Right renal cortex interstitium (tissue), 3 donors: ENCODE data around the gene ANTXR1. TPM values are rescaled to one million over a fixed set of nuclear protein-coding genes. Genes with fewer than 3 reads are reported as not detected.

ENCODE experiments used
- DNase-seq, 3 donors: peaks; one replicate each; pipeline ENCODE4 v3.0.0-alpha.2; 2013; ENCODE audit warnings: low read depth in 3 of 3, low spot score in 2 of 3
- polyA plus RNA-seq, 3 donors: library from polyadenylated mRNA; unstranded; fragments of 120-200 nt; gene quantifications; one replicate each; pipeline ENCODE4 v1.2.1, GENCODE V29; 2013; ENCODE audit not compliant: insufficient read length in 3 of 3

The ANTXR1 gene
- polyA plus RNA-seq, 3 donors = 79.0 to 90.0 (median 86.1) TPM

DNA sequence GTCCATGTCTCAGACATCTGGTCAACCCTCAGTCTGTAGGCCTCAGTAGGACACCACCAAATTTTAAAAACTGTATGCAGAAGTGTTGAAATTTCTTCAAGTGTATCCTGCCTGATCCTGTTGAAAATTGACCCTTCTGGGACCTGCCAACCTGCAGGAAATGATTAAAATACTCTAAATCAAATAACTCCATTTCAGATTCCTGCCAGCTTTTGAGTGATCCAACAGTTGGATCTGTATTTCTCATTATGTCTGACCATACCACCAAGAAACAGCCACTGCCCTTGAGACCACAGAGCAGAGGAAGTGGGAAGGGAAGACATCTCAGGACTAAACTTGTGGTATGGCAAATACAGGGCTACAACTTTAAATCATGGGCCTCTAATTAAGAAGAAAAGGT lies 113.4 kb downstream of the ANTXR1 start:
- no peak for DNase-seq

DNA sequence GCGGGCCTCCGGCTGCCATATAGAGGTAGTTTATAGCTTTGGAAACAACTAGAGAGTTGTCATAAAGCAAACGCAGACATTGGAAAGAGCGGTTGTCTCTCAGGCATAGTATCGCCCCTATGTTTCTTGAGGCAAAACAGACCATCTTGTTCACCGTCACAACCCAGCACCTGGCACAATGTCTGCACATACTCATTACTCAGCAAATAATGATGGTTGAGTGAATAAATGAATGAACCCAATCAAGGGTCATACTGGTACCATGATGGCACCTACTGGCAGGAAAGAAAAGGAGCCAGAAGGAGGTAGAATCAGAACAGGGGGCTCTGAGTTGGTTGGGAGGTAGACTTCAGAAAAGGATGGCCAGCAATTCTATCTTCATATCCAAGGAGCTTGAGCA lies 118.5 kb downstream of the ANTXR1 start:
- no peak for DNase-seq

DNA sequence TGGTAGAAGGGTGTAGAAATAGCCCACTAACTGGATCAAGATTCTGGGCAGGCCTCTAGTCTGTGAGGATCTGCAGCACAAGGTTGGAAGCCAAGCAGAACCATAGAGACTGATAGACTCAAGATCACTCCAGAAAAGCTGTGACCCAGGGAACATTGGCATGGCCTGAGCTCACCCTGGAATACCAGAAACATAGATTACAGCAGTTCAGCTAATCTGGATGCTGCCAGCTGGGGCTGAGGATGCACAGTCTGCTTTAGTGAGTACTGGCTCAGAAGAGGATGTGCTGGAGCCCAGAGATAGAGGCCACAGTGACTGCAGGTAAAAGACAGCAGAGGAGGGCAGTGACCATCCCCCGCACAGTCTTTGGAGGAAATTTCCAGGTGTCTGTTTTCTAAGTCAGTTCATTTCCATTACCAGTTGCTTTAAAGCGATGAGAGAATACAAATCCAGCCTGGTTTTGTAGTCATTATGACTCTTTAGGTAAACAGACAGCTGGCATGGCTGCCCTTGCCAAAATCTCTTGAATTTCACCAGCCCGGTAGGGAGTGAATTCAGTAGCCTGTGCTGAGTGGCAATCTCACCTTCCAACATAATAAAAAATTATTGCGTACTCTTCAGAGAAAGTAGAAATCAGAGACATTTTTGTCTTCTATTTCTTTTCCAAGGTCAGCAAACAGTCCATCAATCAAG lies 119.2 kb downstream of the ANTXR1 start:
- no peak for DNase-seq

DNA sequence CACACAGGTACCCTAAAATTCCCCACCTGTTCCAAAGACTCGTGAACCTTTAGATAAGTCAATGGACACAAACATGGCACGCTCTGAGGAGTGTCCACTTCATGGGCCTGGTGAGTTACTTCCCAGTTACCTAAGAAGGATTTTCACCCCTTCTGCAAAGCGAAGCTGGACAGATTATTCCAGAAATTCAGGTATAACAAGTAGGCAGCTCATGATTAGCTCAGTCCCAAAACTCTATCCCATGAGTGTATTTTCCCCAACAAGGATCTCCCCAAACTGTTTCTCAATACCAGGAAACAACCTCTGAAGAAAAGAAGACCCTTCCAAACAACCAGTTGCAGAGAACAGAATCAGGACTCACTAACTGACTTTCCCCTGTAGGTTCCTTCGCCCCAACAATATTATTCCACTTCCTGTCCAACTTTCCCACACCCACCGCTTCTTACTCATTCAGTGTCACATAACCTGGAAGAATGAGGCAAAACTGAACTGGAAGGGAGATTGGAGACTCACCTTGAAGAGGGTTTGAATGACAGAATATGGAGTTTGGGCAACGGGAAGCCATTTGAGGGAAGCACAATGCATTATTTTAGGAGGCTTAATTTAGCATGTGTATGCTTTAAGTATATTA lies 120.1 kb downstream of the ANTXR1 start:
- no peak for DNase-seq

DNA sequence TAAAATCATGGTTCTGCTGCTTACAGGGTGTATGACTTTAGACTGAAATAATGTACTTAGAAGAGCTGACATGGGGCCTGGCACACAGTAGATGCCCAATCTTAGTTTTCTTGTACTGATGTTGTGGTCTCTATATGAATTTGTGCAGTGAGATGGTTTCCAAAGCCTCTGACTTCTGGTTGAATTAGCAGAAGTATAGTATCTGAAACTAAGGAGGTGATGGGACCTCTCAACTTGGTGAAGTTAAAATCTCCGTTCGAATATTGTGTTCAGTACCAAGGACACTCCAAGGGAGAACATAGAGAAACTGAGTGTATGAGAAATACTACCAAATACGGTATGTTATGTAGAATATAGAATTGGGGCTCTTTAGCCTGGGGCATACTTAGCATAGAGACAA lies 120.9 kb downstream of the ANTXR1 start:
- DNase-seq = no peak

DNA sequence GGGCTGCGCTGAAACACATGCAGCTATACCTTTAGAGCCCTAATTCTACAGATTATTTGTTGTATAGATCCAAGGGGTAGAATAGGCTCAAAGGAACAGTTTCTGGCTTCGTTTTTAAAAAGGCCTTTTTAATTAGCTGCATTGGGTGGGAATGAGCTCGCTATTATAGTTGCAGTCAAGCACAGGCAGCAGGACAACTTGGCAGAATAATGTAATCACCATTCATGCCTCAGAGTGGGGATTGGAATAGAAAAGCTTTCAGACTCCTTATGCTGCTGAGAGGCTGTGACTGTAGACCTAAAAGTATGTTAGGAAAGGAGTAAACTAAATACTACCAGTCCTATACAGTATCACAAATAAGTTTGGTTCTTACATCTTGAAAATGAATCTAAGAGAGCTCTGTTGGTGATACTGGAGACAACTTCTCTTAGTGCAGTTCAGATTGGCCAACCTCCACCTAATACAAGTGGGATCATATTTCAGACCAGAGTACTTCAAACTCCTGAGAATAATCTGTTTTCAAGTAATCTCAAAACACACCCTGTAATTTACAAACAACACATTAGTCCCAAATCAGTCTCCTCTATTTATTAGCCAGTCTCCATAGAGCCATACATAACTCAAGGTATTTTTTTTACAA lies 121.4 kb downstream of the ANTXR1 start:
- DNase-seq = no peak

DNA sequence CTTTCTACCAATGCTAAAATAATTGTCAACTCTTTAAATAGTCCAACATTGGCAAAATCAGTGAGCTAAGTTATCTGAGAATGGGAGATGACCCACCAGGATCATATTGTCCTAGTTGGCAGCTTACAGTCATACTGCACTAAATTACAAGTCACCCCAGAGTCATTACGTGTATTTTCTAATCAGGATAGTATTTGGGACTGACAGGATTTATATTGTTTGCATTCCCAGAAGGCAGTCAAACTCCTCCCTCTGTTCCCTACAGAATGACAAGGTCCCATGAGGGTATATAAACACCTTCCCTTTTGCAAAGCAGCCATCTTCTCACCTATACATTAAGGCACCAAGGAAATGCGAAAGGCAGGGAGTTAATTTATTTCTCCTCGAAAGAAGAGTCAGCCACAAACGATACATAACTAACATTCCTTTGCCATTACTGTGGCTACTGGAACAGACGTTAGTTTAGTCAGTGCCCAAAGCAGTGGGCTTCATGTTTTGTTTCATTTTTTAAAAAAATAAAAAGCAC lies 125.3 kb downstream of the ANTXR1 start:
- DNase-seq = no peak

DNA sequence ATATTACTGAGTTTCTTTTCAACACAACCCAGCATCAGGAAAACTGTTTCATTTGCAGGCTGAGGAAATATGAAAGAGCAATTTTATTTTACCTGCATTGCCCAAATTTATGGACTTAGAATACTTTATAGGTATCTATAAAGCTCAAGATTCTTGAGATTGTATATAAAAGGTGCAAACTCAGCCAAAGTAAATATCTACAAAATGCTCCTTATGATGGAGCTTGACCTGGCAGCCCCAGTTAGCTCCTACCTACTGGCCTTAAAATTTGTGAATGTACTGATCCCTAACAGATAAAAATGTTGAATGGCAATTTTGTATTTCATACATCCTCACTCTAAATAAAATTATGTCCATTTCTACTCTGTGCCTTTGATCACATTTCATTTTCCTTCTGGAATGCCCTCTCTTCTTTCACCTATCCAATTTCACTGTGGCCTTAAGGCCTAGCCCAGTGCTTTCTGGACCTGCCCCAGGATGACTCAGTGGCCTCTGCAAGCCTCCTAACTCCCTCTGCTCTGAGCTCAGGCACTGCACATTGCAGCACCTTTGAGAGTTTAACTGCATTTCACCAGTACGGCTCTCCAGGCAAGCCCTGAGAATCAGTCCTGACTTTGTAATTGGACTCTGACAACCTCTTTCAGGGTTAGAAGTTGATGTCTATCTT lies 125.9 kb downstream of the ANTXR1 start:
- no peak for DNase-seq

DNA sequence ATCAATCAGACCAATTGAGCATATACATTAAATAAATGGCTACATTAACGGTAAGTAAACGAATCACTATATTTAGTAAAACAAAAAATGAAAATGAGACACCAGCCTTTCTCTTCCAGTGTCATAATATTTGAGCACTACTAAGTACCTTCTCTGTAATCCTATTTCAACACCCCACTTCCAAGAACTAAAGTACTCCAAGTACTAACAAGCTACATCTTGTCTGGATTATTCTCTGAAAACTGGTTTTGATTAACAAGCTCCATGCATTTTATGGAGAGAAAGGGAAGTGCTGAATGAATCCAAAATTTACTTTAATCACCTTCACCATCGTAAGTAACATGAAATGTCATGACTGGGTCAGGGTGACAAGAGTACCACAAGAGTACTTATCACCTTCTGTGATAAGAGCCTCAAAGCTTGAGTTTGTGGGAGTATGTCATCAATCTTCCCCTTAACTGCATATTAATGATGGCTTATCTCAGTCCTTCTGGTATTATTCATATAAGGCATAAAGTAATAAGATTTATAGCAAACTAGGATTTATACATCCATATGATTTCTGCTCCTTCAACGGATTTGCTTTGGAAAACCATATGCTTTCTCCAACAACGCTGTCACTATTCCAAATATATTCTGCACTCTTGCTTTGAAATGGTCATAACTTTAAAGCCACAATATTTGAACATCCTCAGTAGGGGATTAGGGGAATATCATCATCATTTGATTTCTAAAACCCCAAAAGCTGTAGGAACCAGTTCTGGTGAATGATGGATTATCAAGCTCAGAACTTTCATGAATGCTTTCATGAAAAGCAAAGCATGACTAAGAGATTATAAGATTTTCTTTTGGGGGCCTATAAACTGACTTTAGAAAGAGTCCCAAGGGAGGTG lies 127.0 kb downstream of the ANTXR1 start:
- no peak for DNase-seq

DNA sequence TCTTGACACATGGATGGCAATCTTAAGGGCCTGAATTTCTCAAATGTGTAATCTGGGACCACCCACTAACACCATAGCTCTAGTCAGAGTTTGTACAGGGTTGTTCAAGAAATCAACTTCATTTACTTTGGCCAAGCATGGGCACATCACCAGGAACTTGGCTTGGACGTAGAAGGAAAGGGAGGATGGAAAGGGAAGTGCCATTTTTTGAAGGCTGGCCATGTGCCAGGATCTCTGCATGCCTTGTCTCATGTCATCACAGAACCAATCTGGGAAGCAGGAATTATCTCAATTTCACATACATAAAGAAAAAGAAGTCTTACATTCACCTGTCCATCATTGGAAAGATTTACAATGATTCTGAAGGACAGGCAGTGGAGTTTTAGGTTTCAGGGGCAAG lies 128.1 kb downstream of the ANTXR1 start:
- DNase-seq = no peak

DNA sequence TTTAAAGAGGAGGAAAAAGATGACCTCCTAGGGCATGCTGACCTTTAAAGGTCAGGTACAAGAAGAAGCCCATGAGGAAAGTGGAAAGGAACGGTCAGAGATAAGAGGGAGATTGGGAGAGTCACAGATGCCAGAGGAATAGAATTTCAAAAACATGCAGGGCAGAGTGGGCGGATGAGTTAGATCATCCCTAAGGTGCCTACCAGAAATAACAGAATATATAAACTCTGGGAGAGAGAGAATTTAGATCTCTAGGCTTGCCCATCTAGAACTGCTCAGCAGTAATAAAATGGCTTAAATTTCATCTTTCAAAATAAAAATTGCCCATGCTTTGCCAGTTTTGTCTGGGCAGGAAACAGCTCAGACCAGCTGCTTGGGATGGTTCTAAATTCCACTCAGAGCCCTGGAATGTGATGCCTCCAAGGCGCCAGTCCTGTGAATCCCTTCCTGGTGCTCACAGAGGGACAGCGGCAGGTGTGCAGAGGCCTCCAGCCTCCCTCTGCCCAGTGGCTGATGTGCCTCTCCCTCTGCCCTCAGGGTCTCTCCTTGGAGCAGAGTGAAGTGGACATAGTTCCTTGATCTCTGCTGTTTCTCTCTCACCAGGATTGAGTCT lies 130.9 kb downstream of the ANTXR1 start:
- DNase-seq = no peak

DNA sequence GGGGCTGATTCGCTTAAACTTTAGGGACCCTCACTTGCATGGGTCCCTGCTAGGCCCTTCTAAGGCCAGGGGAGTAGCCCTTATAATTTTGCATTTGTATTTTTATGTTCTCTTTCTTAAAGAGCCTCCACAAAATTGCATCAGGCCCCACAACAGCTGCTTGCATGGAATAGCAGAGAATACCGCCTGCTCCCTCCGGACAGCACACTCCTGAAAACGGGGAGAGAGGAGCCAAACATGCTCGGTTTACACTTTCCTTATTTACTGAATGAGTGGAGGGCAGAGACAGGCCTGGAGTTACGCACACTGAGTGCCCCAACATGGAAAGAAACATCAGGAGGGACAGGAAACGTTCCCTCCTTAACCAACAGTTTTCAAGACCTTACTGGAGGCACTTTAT lies 132.2 kb downstream of the ANTXR1 start:
- no peak for DNase-seq

DNA sequence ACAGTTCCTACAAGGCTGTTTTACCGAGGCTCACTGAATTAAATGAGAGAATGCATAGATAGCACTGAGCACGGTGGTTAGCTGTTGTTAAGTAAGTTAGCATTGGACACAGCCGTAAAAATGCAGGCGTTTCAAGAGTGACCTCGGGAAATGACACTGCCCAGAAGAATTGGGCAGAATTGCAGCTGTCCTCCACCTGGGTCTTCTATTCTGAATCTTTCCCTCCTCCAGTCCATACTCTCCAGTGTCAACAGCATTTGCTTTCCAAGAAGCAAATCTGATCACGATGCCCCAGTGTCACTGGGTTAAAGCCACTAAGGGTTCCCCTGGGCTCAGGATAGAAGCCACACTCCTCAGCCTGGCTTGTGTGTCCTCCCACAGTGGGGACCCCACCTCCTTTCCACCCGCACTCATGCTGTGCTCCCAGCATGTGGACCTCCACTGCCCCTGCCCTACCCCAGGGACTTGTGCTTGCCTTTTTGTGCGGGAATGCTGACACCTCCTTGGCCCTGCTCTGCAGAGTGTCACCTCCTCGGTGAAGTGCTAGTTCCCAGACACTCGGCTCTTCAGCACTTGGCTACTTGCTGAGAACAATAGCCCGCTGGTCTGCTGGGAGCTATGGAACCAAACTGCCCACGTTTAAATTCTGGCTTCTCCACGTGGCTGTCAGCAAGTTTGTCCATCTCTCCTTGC lies 135.0 kb downstream of the ANTXR1 start:
- DNase-seq = no peak

DNA sequence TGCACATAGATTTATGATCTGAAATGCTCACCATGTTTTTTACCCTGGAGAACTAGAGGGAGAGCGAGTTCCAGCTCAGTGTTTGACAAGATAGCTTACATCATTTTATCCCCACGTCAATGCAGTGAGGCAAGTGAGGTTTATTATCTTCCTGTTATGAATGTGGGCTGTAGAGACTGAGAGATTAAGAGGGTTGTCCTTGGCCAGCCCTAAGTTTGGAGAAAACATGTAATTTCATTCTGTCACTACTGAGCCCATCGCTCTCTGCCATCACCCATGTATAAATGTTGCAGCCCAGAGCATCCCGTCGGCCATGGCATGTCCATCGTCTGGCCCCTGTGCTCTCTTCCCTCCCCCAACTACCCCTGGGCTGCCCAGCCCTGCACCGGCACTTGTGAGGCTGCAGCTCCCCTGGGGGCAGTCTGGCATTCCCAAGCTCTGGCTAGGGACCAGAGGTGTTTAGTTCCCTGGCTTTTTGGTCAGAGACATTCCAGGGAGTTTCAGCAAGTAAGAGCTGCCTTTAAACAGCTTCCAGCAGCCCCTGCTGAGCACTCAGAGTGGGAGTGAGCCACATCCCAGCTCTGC lies 136.7 kb downstream of the ANTXR1 start:
- DNase-seq = no peak

DNA sequence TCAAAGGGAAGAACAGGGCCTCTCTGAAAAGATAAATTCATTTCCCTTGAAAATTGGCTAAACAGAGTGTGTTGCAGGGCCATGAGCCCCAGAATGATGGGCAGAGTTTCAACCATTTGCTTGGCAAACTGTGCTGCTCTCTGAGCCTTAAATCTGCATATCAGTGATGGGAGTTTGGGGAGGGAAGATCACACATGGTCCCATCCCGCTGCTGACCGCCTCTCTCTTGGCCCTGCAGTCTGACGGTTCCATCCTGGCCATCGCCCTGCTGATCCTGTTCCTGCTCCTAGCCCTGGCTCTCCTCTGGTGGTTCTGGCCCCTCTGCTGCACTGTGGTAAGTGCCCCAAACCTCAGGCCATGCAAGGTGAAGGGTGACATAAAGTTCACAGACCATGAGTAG lies 139.0 kb downstream of the ANTXR1 start:
- no peak for DNase-seq

DNA sequence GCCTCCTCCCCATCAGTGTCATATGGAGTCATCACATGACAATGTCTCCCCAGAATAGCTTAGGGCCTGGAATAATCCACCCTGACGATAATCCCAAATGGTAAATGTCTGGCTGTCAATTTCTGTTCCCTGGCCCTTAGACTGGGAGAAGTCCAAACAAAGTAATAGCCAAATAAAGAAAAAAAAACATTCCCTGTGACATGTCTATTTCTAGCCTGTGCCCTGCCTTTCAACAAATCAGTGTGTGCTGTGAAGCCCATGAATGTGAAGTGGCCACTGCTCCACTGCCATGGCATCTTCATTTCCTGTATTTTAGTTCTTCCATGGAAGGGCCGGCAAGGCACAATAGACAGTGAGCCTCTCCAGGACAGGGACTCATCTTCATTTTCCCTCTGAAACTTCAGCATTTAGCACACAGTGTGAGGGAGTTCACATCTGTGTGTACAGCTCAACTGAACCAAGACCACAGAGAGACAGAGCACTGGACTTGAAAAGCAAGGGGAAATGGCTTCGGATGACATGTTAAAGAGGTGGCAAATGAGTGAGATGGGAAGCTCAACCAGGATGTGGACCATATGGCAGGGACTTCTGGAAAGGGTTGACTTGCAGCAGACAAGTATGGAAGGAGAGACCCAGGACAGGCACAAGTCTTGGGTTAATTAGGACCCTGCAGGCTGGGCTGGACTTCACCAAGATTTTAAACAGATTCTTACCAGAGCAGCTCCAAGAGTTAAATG lies 140.0 kb downstream of the ANTXR1 start:
- DNase-seq = no peak

DNA sequence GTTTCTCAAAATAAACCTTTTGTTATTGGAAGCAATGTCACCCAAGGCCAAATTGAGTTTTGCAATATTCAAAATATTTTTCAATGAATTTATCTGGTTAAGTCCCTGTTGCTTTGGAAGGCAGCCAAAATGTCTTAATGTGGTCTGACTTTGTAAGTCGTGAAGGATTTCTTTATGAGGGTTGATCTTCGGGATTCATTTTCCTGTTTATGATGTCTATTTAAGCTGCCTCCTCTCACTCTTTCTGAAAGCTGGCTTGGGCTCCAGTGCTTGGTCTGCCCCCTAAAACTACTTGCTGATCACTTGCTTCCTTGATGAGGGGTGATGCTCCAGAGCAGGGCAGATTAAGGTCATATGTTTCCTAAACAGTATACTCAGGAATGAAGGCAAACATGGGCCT lies 141.1 kb downstream of the ANTXR1 start:
- no peak for DNase-seq

DNA sequence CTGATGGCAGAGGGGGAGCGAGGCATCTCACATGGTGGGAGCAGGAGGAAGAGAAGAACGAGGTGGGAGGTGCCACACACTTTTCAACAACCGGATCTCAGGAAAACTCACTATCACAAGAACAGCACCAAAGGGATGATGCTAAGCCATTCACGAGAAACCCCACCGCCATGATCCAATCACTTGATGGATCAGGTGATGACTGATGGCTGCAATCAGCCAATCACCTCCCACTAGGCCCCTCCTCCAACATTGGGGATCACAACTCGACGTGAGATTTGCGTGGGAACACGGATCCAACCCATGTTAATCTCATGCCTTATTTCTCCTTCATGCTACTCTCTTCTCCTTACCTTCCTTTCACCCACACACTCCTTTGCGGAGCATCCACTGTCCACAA lies 143.6 kb downstream of the ANTXR1 start:
- no peak for DNase-seq
